ENCODE data around the gene ACER2. TPM values are rescaled to one million over a fixed set of nuclear protein-coding genes. Genes with fewer than 3 reads are reported as not detected.
"Not testable (repeated sequence)": the region's sequence is repeated elsewhere in the genome, so short reads cannot be mapped to it uniquely, and the experiment has no call there.

ACER2 gene
- total RNA-seq = 7.3 and 20.1 TPM in 2 replicates

- DNase-seq (ENCODE audit: extremely low read depth, low read depth, low spot score) = no peak
These were observed at the start of gene ACER2 for GRCh38 chr9:19408693-19409400. TSS of gene ACER2 (plus strand) at chr9:19409009. CDS start at chr9:19409085, 76 bp downstream.

DNA sequence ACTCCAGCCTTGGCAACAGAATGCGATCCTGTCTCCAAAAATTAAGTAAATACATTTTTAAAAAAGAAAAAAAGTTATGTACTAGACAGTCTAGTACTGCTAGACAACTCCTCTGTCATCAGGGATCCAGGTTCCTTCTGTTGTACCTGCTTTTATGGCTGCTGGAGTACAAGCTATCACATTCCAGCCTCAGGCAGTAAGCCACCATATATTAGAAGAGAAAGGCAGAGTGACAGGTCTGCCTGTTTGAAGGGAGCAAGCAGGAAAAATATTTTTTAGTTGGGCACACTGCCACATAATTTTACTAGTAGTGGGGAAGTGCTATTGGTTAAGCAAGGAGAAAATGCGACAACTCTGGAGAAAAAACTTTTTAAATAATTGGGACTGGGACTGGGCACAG lies 39.7 kb upstream of the ACER2 start:
- DNase-seq (ENCODE audit: extremely low read depth, low read depth, low spot score) = no peak

- DNase-seq (ENCODE audit: extremely low read depth, low read depth, low spot score) = no peak
These were observed 36.9 kb upstream of the ACER2 start for GRCh38 chr9:19371942-19372341.

DNA sequence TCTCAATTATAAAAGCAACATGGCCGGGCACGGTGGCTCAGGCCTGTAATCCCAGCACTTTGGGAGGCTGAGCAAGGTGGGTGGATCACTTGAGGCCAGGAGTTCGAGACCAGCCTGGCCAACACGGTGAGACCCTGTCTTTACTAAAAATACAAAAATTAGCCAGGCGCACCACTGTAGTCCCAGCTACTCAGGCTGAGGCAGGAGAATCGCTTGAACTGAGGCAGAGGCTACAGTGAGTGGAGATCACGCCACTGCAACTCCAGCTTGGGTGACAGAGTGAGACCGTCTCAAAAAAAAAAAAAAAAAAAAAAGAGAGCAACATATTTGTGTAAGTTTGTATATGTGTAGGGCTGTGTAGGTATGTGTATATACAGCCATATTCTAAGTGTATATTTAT lies 36.2 kb upstream of the ACER2 start:
- DNase-seq (ENCODE audit: extremely low read depth, low read depth, low spot score) = no peak

- DNase-seq (ENCODE audit: extremely low read depth, low read depth, low spot score) = no peak
These were observed 35.3 kb upstream of the ACER2 start for GRCh38 chr9:19373527-19373926.

DNA sequence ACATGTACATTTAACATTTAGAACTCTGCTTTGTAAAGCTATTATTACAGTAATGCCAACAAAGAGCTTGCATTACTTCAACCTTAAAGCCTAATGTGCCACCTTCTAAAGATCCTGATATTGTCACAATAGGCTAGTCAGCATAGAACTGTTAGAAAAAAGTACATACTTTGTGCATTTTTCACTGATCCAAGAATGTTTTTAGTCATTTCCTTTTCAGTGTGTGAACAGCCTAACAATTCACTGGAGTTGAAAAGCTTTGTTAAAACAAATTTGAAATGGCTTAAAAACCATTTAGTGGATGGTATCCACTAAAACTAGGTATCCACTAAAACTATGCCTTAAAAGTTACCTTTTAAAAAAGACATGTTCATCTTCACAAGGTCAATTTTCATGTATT lies 33.3 kb upstream of the ACER2 start:
- DNase-seq (ENCODE audit: extremely low read depth, low read depth, low spot score) = no peak

- DNase-seq (ENCODE audit: extremely low read depth, low read depth, low spot score) = no peak
These were observed 31.9 kb upstream of the ACER2 start for GRCh38 chr9:19376931-19377330.

DNA sequence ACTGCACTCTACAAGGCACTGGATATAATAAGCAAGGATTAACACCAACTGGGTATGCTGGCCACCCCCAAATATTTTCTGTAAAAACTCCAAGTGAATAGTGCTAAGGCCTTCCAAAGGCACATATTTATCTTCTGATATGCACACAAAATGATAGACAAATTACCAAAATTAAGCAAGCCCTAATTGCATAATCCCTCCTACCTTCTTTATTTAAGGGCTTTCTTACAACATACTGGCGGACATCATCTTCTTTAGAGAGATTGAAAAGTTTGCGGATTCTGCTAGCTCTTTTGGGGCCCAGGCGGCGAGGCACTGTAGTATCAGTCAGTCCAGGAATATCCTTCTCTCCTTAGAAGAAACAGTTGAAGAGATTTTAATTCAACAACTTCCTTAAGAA lies 30.6 kb upstream of the ACER2 start:
- no peak for DNase-seq (ENCODE audit: extremely low read depth, low read depth, low spot score)

GRCh38 chr9:19378647-19379046 lies 30.2 kb upstream of the ACER2 start:
- DNase-seq (ENCODE audit: extremely low read depth, low read depth, low spot score) = no peak

DNA sequence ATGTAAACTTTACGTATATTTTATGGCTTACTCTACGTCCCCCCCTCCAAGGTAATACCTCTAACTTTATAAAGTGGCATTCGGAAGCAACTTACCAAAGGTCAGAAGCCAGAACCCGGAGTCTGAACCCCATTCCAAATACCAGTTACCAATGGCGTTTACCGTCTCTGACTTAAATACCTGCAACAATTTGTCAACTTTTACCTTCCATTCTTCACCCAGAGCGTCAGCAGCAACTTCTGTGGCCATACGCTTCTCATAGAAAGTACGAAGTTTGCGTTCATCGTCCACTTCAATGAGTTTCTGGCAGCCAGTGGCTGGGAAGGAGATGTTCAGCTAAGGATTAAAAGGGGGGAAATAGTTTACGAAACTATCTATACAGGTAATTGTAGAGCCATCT lies 29.5 kb upstream of the ACER2 start:
- DNase-seq (ENCODE audit: extremely low read depth, low read depth, low spot score) = no peak

- DNase-seq (ENCODE audit: extremely low read depth, low read depth, low spot score) = no peak
These were observed 29.1 kb upstream of the ACER2 start for GRCh38 chr9:19379697-19380046.

- DNase-seq (ENCODE audit: extremely low read depth, low read depth, low spot score) = no peak
These were observed 28.1 kb upstream of the ACER2 start for GRCh38 chr9:19380826-19381075.

DNA sequence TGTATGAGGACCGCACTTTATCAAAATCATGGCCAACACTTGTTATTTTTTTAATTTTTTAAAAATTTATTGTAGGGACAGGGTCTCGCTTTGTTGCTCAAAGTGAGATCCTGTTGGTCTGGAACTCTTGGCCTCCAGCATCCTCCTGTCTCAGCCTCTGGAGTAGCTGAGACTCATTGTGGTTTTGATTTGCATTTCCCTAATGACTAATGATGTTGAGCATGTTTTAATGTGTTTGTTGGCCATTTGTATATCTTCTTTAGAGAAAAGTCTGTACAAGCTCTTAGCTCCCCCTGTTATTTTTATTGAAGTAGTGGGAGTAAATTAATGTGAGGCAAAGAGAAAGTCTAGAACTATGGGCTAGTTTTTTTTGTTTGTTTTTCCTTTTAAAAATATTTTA lies 27.2 kb upstream of the ACER2 start:
- DNase-seq (ENCODE audit: extremely low read depth, low read depth, low spot score) = no peak

DNA sequence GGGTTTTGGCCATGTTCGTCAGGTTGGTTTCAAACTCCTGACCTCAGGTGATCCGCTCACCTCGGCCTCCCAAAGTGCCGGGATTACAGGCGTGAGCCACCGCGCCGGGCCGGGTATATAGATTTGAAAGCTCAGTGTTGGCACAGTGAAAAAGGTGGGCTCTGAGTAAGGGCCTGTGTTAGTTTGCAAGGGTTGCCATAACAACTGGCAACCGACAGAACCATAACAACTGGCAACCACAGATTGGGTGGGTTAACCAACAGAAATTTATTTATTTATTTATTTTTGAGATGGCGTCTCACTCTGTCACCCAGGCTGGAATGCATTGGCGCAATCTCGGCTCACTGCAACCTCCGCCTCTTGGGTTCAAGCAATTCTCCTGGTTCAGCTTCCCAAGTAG lies 23.6 kb upstream of the ACER2 start:
- not testable (repeated sequence) for DNase-seq (ENCODE audit: extremely low read depth, low read depth, low spot score)

GRCh38 chr9:19385786-19386501 lies 22.9 kb upstream of the ACER2 start:
- DNase-seq (ENCODE audit: extremely low read depth, low read depth, low spot score) = no peak

- DNase-seq (ENCODE audit: extremely low read depth, low read depth, low spot score) = peak; percentile 68
These were observed 22.2 kb upstream of the ACER2 start for GRCh38 chr9:19386502-19387044.

GRCh38 chr9:19387317-19387716 lies 21.5 kb upstream of the ACER2 start:
- no peak for DNase-seq (ENCODE audit: extremely low read depth, low read depth, low spot score)

DNA sequence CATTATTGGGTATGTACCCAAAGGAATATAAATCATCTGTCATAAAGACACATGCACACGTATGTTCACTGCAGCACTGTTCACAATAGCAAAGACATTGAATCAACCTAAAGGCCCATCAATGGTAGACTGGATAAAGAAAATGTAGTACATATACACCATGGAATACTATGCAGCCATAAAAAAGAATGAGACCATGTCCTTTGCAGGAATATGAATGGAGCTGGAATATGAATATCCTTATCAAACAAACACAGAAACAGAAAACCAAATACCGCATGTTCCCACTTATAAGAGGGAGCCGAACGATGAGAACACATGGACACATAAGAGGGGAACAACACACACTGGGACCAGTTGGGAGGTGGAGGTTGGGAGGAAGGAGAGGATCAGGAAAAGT lies 19.3 kb upstream of the ACER2 start:
- not testable (repeated sequence) for DNase-seq (ENCODE audit: extremely low read depth, low read depth, low spot score)

GRCh38 chr9:19397845-19398244 lies 11.0 kb upstream of the ACER2 start:
- no peak for DNase-seq (ENCODE audit: extremely low read depth, low read depth, low spot score)

- DNase-seq (ENCODE audit: extremely low read depth, low read depth, low spot score) = not testable (repeated sequence)
These were observed 5.6 kb upstream of the ACER2 start for GRCh38 chr9:19403231-19403630.

GRCh38 chr9:19404283-19405075 lies 4.3 kb upstream of the ACER2 start:
- DNase-seq (ENCODE audit: extremely low read depth, low read depth, low spot score) = no peak

- no peak for DNase-seq (ENCODE audit: extremely low read depth, low read depth, low spot score)
These were observed 3.0 kb upstream of the ACER2 start for GRCh38 chr9:19405771-19406170.

Data from glomerular endothelial cell (primary cell).